Esophagus muscularis mucosa (tissue), 4 donors: ENCODE data around the gene FOXO3. TPM values are rescaled to one million over a fixed set of nuclear protein-coding genes. Genes with fewer than 3 reads are reported as not detected.

Source experiments
- DNase-seq: peaks from one replicate; pipeline ENCODE4 v3.0.0-alpha.2; 2017; ENCODE audit errors: extremely low spot score
- H3K27ac ChIP-seq, 4 donors: fragments of 200-600 bp; sonication (generic); replicated peaks in 1 of 4; 1 replicate in 3 of 4; 2 replicates in 1 of 4; pipeline ENCODE4 v1.5.1; 2016 to 2019; ENCODE audit warnings: mild to moderate bottlenecking in 1 of 4
- H3K27me3 ChIP-seq, 4 donors: fragments of 200-600 bp; sonication (generic); one replicate each; pipeline versions ENCODE4 v1.5.1 to v1.6.0; 2016 to 2019
- H3K36me3 ChIP-seq, 4 donors: fragments of 200-600 bp; sonication (generic); one replicate each; pipeline ENCODE4 v1.5.1; 2016 to 2019
- H3K4me1 ChIP-seq, 4 donors: fragments of 200-600 bp; sonication (generic); one replicate each; pipeline ENCODE4 v1.5.1; 2016 to 2019
- H3K4me3 ChIP-seq, 4 donors: fragments of 200-600 bp; sonication (generic); 1 replicate in 2 of 4; 2 replicates in 2 of 4; pipeline ENCODE4 v1.5.1; 2016 to 2019; ENCODE audit warnings: mild to moderate bottlenecking in 4 of 4, moderate library complexity in 1 of 4
- H3K9me3 ChIP-seq, 4 donors: fragments of 200-600 bp; sonication (generic); 1 replicate in 3 of 4; 2 replicates in 1 of 4; pipeline ENCODE4 v1.5.1; 2016 to 2019
- CTCF ChIP-seq, 3 experiments: fragments of 200-600 bp in 2 of 3; fragments of 450-650 bp in 1 of 3; sonication (generic) in 2 of 3; IDR thresholded peaks; one replicate each; pipeline ENCODE4 v1.5.1; 2017 to 2019; ENCODE audit warnings: antibody characterized with exemption in 3 of 3, mild to moderate bottlenecking in 2 of 3, moderate library complexity in 1 of 3
- EP300 ChIP-seq: sonication (generic); formaldehyde crosslinking; IDR thresholded peaks from one replicate; pipeline ENCODE4 v1.6.1; 2017; ENCODE audit warnings: antibody characterized with exemption
- POLR2A ChIP-seq: fragments of 450-650 bp; IDR thresholded peaks from one replicate; pipeline ENCODE4 v1.6.1; 2017; ENCODE audit warnings: antibody characterized with exemption, moderate library complexity, mild to moderate bottlenecking, low read depth
- POLR2AphosphoS5 ChIP-seq, 2 donors: sonication (generic); formaldehyde crosslinking; IDR thresholded peaks; one replicate each; pipeline ENCODE4 v1.6.1; 2017; ENCODE audit warnings: antibody characterized with exemption in 2 of 2
- WGBS: methylation state at CpG from one replicate; pipeline ENCODE4 v1.1.5; 2018; 5-methylcytosine and 5-hydroxymethylcytosine counted together
- intact Hi-C: fragments of 100-400 bp; cut with DNase I; formaldehyde crosslinking; loops from one replicate; pipeline ENCODE4 v1.15.1; 2023
- total RNA-seq, 4 donors: library from RNA; depleted of rRNA; stranded (reverse); fragments of >200 nt; gene quantifications; one replicate each; pipeline versions ENCODE4 v1.1.0 to v1.2.1, GENCODE V29; 2016

The FOXO3 gene
- total RNA-seq, 4 donors from 2014 or later = 92.2 to 154 (median 122) TPM

- Histone ChIP-seq H3K27me3 (no peaks in the 10 kb centered on the region), H3K27ac (peak overlapping the region; percentile 50 to 56 (median 53)), H3K4me3 (no peak overlapping the region), H3K9me3 (peaks cover 0 to 3% (median 0%) of the 10 kb centered on the region in 4 donors), H3K4me1 (peaks cover 69 to 84% (median 81%) of the 10 kb centered on the region in 4 donors), H3K36me3 (no peaks in the 10 kb centered on the region)
- TF ChIP-seq EP300 (no peak), CTCF (IDR thresholded peaks at IDR 0.05) (no peak), POLR2AphosphoS5 (IDR thresholded peaks at IDR 0.05) (no peak), POLR2A (no peak)
- WGBS = 50% methylated on average over 7 of the region's 7 CpGs
- intact Hi-C loops = no loop called here
- no peak for DNase-seq
These were observed 47.9 kb downstream of the FOXO3 start for GRCh38 chr6:108608453-108609275.

- intact Hi-C loops = no loop called here
These were observed 48.6 kb downstream of the FOXO3 start for GRCh38 chr6:108609276-108609769.

GRCh38 chr6:108610270-108610839 lies 49.6 kb downstream of the FOXO3 start:
- H3K27me3 ChIP-seq = no peaks in the 10 kb centered on the region
- H3K4me1 ChIP-seq = peaks cover 62 to 86% (median 83%) of the 10 kb centered on the region in 4 donors
- TF ChIP-seq CTCF (IDR thresholded peaks at IDR 0.05) (no peak), POLR2AphosphoS5 (IDR thresholded peaks at IDR 0.05) (no peak), EP300 (no peak), POLR2A (no peak)
- 75% methylated on average over 3 of the region's 3 CpGs for WGBS
- DNase-seq = no peak
- H3K27ac ChIP-seq = peak overlapping the region in 2 of 4 donors; percentile 26 to 53
- intact Hi-C loops = no loop called here
- H3K36me3 ChIP-seq = no peaks in the 10 kb centered on the region
- no peak overlapping the region for H3K4me3 ChIP-seq
- peaks cover 0 to 3% (median 0%) of the 10 kb centered on the region in 4 donors for H3K9me3 ChIP-seq

More at GRCh38 chr6:108609276-108609769, 48.6 kb downstream of the FOXO3 start:
- H3K36me3 ChIP-seq = no peaks in the 10 kb centered on the region
- H3K27ac ChIP-seq = peak overlapping the region; percentile 50 to 56 (median 53)
- 77% methylated on average over 5 of the region's 5 CpGs for WGBS
- H3K4me1 ChIP-seq = peaks cover 66 to 85% (median 81%) of the 10 kb centered on the region in 4 donors
- H3K9me3 ChIP-seq = peaks cover 0 to 3% (median 0%) of the 10 kb centered on the region in 4 donors
- H3K27me3 ChIP-seq = no peaks in the 10 kb centered on the region
- no peak for DNase-seq
- H3K4me3 ChIP-seq = no peak overlapping the region
- no peak for TF ChIP-seq CTCF (IDR thresholded peaks at IDR 0.05)
- peak in 1 of 2 donors; percentile 46 for TF ChIP-seq POLR2AphosphoS5 (IDR thresholded peaks at IDR 0.05)

- Histone ChIP-seq H3K4me3 (no peak overlapping the region), H3K4me1 (peaks cover 62 to 86% (median 82%) of the 10 kb centered on the region in 4 donors), H3K27ac (no peak overlapping the region)
These were observed 50.4 kb downstream of the FOXO3 start for GRCh38 chr6:108610957-108611586.

More at GRCh38 chr6:108610957-108611586, 50.4 kb downstream of the FOXO3 start:
- H3K27me3 ChIP-seq = no peaks in the 10 kb centered on the region
- 57% methylated on average over 4 of the region's 4 CpGs for WGBS
- H3K9me3 ChIP-seq = peaks cover 0 to 3% (median 0%) of the 10 kb centered on the region in 4 donors
- no peaks in the 10 kb centered on the region for H3K36me3 ChIP-seq
- no peak for DNase-seq
- intact Hi-C loops = no loop called here
- no peak for TF ChIP-seq POLR2AphosphoS5 (IDR thresholded peaks at IDR 0.05)
- no peak for TF ChIP-seq EP300
- no peak for TF ChIP-seq CTCF (IDR thresholded peaks at IDR 0.05)
- no peak for TF ChIP-seq POLR2A
